SH-SY5Y (cell line): ENCODE results near the gene TRABD2A.

Experiments used
- GATA2 ChIP-seq: IDR thresholded peaks from 2 replicates; pipeline ENCODE4 v1.6.1; 2011; ENCODE audit warnings: mild to moderate bottlenecking, low read depth, low read length
- GATA3 ChIP-seq: IDR thresholded peaks from 2 replicates; pipeline ENCODE4 v1.6.1; 2011; ENCODE audit warnings: low read depth, mild to moderate bottlenecking, low read length, moderate library complexity

- TF ChIP-seq GATA2 = no peak
- no peak for TF ChIP-seq GATA3
Observed at GRCh38 chr2:84801811-84802210, 79.1 kb downstream of the TRABD2A start.
